Lower lobe of right lung (tissue), 2 donors: Measurements from ENCODE around the gene ACLY. TPM values are rescaled to one million over a fixed set of nuclear protein-coding genes. Genes with fewer than 3 reads are reported as not detected.
"Not testable (repeated sequence)": the region's sequence is repeated elsewhere in the genome, so short reads cannot be mapped to it uniquely, and the experiment has no call there.

ENCODE experiments used
- ATAC-seq, 2 donors: fragments of 200-7000 bp; cut with Tn5 transposase; one replicate each; pipeline ENCODE4 v1.9.1; 2020 to 2022; ENCODE audit warnings: mild to moderate bottlenecking in 2 of 2, moderate library complexity in 2 of 2
- DNase-seq: peaks from one replicate; pipeline ENCODE4 v3.0.0-alpha.2; 2020
- H3K27ac ChIP-seq: fragments of 200-600 bp; one replicate; pipeline ENCODE4 v1.8.0; 2022
- H3K27me3 ChIP-seq: fragments of 200-600 bp; one replicate; pipeline ENCODE4 v1.8.0; 2022; ENCODE audit warnings: low read depth
- H3K36me3 ChIP-seq: fragments of 200-600 bp; one replicate; pipeline ENCODE4 v1.8.0; 2022; ENCODE audit warnings: mild to moderate bottlenecking
- H3K4me1 ChIP-seq: fragments of 200-600 bp; one replicate; pipeline ENCODE4 v1.8.0; 2022
- H3K4me3 ChIP-seq: fragments of 200-600 bp; one replicate; pipeline ENCODE4 v1.8.0; 2022; ENCODE audit warnings: mild to moderate bottlenecking
- H3K9me3 ChIP-seq: fragments of 200-600 bp; one replicate; pipeline ENCODE4 v1.8.0; 2022
- CTCF ChIP-seq: fragments of 200-600 bp; IDR thresholded peaks from one replicate; pipeline ENCODE4 v1.8.0; 2022; ENCODE audit warnings: antibody characterized with exemption, mild to moderate bottlenecking
- intact Hi-C: fragments of 100-400 bp; cut with DNase I; formaldehyde crosslinking; loops from one replicate; pipeline ENCODE4 v1.11.0; 2022
- total RNA-seq: library from RNA; stranded (reverse); fragmentation: NEBNext Ultra II Directional; extraction: Animal tissue kit (Norgen Biotek cat#: 25700); gene quantifications from one replicate; pipeline ENCODE4 v1.2.1, GENCODE V29; 2021
- donor health status: DM: no; HTN: yes; CAD: no; lungs with severe emphysema.

Gene ACLY
- total RNA-seq, 1 donor from 2014 or later: 105 TPM

GRCh38 chr17:41891135-41892020, 27.4 kb downstream of the ACLY start:
- intact Hi-C loops: no loop called here
- no peak for ATAC-seq

GRCh38 chr17:41888332-41888965, 30.3 kb downstream of the ACLY start:
- Histone ChIP-seq H3K4me3 (no peak overlapping the region), H3K27ac (no peak overlapping the region), H3K36me3 (peaks cover 99% of the 10 kb centered on the region), H3K27me3 (no peaks in the 10 kb centered on the region), H3K9me3 (no peaks in the 10 kb centered on the region), H3K4me1 (no peaks in the 10 kb centered on the region)
- no peak for DNase-seq
- no peak for TF ChIP-seq CTCF
- ATAC-seq: peak in 1 of 2 donors; percentile 27
- intact Hi-C loops: no loop called here

More at GRCh38 chr17:41891135-41892020, 27.4 kb downstream of the ACLY start:
- Histone ChIP-seq H3K36me3 (peaks cover 96% of the 10 kb centered on the region), H3K27me3 (no peaks in the 10 kb centered on the region), H3K4me1 (no peaks in the 10 kb centered on the region), H3K4me3 (no peak overlapping the region), H3K9me3 (no peaks in the 10 kb centered on the region), H3K27ac (no peak overlapping the region)
- TF ChIP-seq CTCF: no peak
- no peak for DNase-seq

GRCh38 chr17:41885733-41886132, 33.0 kb downstream of the ACLY start:
- Histone ChIP-seq H3K4me3 (no peak overlapping the region), H3K4me1 (no peaks in the 10 kb centered on the region), H3K27me3 (no peaks in the 10 kb centered on the region), H3K36me3 (peaks cover 98% of the 10 kb centered on the region), H3K9me3 (no peaks in the 10 kb centered on the region), H3K27ac (no peak overlapping the region)
- no peak for ATAC-seq
- TF ChIP-seq CTCF: no peak
- intact Hi-C loops: no loop called here
- DNase-seq: no peak

GRCh38 chr17:41882756-41883155, 36.0 kb downstream of the ACLY start:
- H3K9me3 ChIP-seq: no peaks in the 10 kb centered on the region
- H3K27ac ChIP-seq: no peak overlapping the region
- TF ChIP-seq CTCF: no peak
- H3K4me1 ChIP-seq: no peaks in the 10 kb centered on the region
- H3K27me3 ChIP-seq: no peaks in the 10 kb centered on the region
- DNase-seq (no peak), ATAC-seq (no peak)
- H3K36me3 ChIP-seq: peaks cover 99% of the 10 kb centered on the region
- intact Hi-C loops: no loop called here
- no peak overlapping the region for H3K4me3 ChIP-seq

- no peak overlapping the region for H3K4me3 ChIP-seq
- no peak for DNase-seq
- no peaks in the 10 kb centered on the region for H3K9me3 ChIP-seq
- H3K4me1 ChIP-seq: no peaks in the 10 kb centered on the region
- H3K27me3 ChIP-seq: no peaks in the 10 kb centered on the region
- H3K27ac ChIP-seq: no peak overlapping the region
- peaks cover 86% of the 10 kb centered on the region for H3K36me3 ChIP-seq
- no peak for ATAC-seq
- intact Hi-C loops: no loop called here
- TF ChIP-seq CTCF: no peak
Observed at GRCh38 chr17:41880130-41880529, 38.6 kb downstream of the ACLY start.

GRCh38 chr17:41874293-41874670, 44.5 kb downstream of the ACLY start:
- H3K4me3 ChIP-seq, H3K27me3 ChIP-seq, H3K27ac ChIP-seq, intact Hi-C loops, DNase-seq, ATAC-seq, H3K9me3 ChIP-seq, H3K4me1 ChIP-seq: not testable (repeated sequence)
- H3K36me3 ChIP-seq: peaks cover 87% of the 10 kb centered on the region
